T-cell (primary cell): ENCODE results near the gene AOX1. TPM values are rescaled to one million over a fixed set of nuclear protein-coding genes. Genes with fewer than 3 reads are reported as not detected.
"Not testable (repeated sequence)": the region's sequence is repeated elsewhere in the genome, so short reads cannot be mapped to it uniquely, and the experiment has no call there.

Experiments used
- ATAC-seq, 4 experiments: fragments of 200-7000 bp in 3 of 4; fragments of 150-1000 bp in 1 of 4; cut with Tn5 transposase; replicated peaks in 1 of 4; 1 replicate in 3 of 4; 2 replicates in 1 of 4; pipeline ENCODE4 v1.10.0; 2021; ENCODE audit warnings: moderate library complexity in 3 of 4, mild to moderate bottlenecking in 2 of 4, moderate number of reproducible peaks in 1 of 4
- CTCF ChIA-PET, 2 donors: fragments of 300-600 bp; sonication (Branson Sonifier 250); formaldehyde crosslinking; loops; one replicate each; lab custom pipeline; 2022; ENCODE audit warnings: antibody characterized with exemption in 2 of 2; lab: Charles Lee
- POLR2A ChIA-PET, 2 donors: fragments of 300-600 bp; sonication (Branson Sonifier 250); formaldehyde crosslinking; loops; one replicate each; lab custom pipeline; 2022; ENCODE audit warnings: antibody characterized with exemption in 2 of 2; lab: Charles Lee
- DNase-seq, 35 experiments: peaks; one replicate each; pipeline versions ENCODE4 v3.0.0 to v3.0.0-alpha.2; 2013 to 2023
- H3K27ac ChIP-seq: one replicate; pipeline ENCODE4 v1.5.1; 2013; ENCODE audit warnings: low read length
- H3K27me3 ChIP-seq, 2 experiments: replicated peaks in 1 of 2; 1 replicate in 1 of 2; 2 replicates in 1 of 2; pipeline versions ENCODE4 v1.6.1 to v1.7.0; 2013; ENCODE audit warnings: low read length in 1 of 2, mixed read lengths in 1 of 2; ENCODE audit not compliant: control insufficient read depth in 2 of 2, insufficient read depth in 2 of 2; ENCODE audit errors: extremely low read depth in 1 of 2
- H3K36me3 ChIP-seq, 2 donors: 1 replicate in 1 of 2; 2 replicates in 1 of 2; pipeline versions ENCODE4 v1.6.1 to v1.7.0; 2013; ENCODE audit warnings: low read length in 1 of 2; ENCODE audit not compliant: control insufficient read depth in 2 of 2, insufficient read depth in 1 of 2; ENCODE audit errors: extremely low read depth in 1 of 2
- H3K4me1 ChIP-seq, 2 experiments: 1 replicate in 1 of 2; 2 replicates in 1 of 2; pipeline versions ENCODE4 v1.6.1 to v1.7.0; 2013; ENCODE audit warnings: low read length in 2 of 2, mixed read lengths in 1 of 2; ENCODE audit not compliant: insufficient read depth in 2 of 2, control insufficient read depth in 1 of 2; ENCODE audit errors: extremely low read depth in 1 of 2
- H3K4me3 ChIP-seq, 2 donors: 1 replicate in 1 of 2; 2 replicates in 1 of 2; pipeline versions ENCODE4 v1.5.1 to v1.7.0; 2013; ENCODE audit warnings: mild to moderate bottlenecking in 2 of 2, low read length in 1 of 2, moderate library complexity in 1 of 2; ENCODE audit not compliant: control insufficient read depth in 1 of 2; ENCODE audit errors: extremely low read depth in 1 of 2
- H3K9me3 ChIP-seq: 2 replicates; pipeline ENCODE4 v1.7.0; 2013
- H3K27ac Mint-ChIP-seq, 2 donors: one replicate each; pipeline ENCODE4 v1.8.0; 2020 to 2021; ENCODE audit warnings: mild to moderate bottlenecking in 2 of 2, mixed read lengths in 2 of 2
- H3K27me3 Mint-ChIP-seq, 2 donors: one replicate each; pipeline ENCODE4 v1.8.0; 2021 to 2022; ENCODE audit warnings: mixed read lengths in 2 of 2
- H3K36me3 Mint-ChIP-seq: one replicate; pipeline ENCODE4 v1.8.0; 2021; ENCODE audit warnings: mixed read lengths
- H3K4me1 Mint-ChIP-seq, 3 donors: one replicate each; pipeline ENCODE4 v1.8.0; 2020 to 2022; ENCODE audit warnings: mixed read lengths in 3 of 3, mild to moderate bottlenecking in 1 of 3
- H3K4me3 Mint-ChIP-seq, 3 donors: one replicate each; pipeline ENCODE4 v1.8.0; 2020 to 2022; ENCODE audit warnings: mild to moderate bottlenecking in 3 of 3, mixed read lengths in 3 of 3, moderate library complexity in 3 of 3
- H3K9me3 Mint-ChIP-seq, 3 donors: one replicate each; pipeline ENCODE4 v1.8.0; 2020 to 2022; ENCODE audit warnings: mixed read lengths in 3 of 3
- WGBS: methylation state at CpG from one replicate; pipeline ENCODE4 v1.1.5; 2013; ENCODE audit warnings: missing lambda C conversion rate; ENCODE audit not compliant: insufficient coverage; 5-methylcytosine and 5-hydroxymethylcytosine counted together
- total RNA-seq, 35 experiments: library from RNA in 6 of 35; stranded (reverse) in 6 of 35; fragments of 120-200 nt in 1 of 35; gene quantifications; one replicate each; pipeline versions ENCODE4 v1.2.1 to v1.2.4 and lab custom pipeline; 2013 to 2026

Gene AOX1
- total RNA-seq, 5 donors from 2014 or later (not counting 1 experiment from before 2014, with no cell fraction given) = 1.3 to 1.4 (median 1.4) TPM; not detected in 2

- Mint-ChIP-seq H3K9me3 (no peaks in the 10 kb centered on the region), H3K27me3 (peaks cover 21 to 24% of the 10 kb centered on the region in 2 donors), H3K27ac (no peak overlapping the region), H3K36me3 (no peaks in the 10 kb centered on the region), H3K4me1 (no peaks in the 10 kb centered on the region), H3K4me3 (no peak overlapping the region)
- Histone ChIP-seq H3K4me3 (no peak overlapping the region), H3K27me3 (peaks cover 0 to 4% of the 10 kb centered on the region in 2 experiments), H3K36me3 (no peaks in the 10 kb centered on the region), H3K27ac (no peak overlapping the region), H3K9me3 (no peaks in the 10 kb centered on the region), H3K4me1 (no peaks in the 10 kb centered on the region)
- CTCF ChIA-PET = no interaction called here
- POLR2A ChIA-PET = interaction anchor here in 1 of 2 donors (0.6 kb wide), 1 partner anchor 237 kb away, joined by 3 read pairs; no protein-coding TSS in a partner anchor
- no peak for DNase-seq
- ATAC-seq = no peak
- no CpG with 5 or more reads among the region's 4 CpGs for WGBS
These were observed 41.4 kb downstream of the AOX1 start for GRCh38 chr2:200627110-200627770.

GRCh38 chr2:200628461-200628860 is 42.6 kb downstream of the AOX1 start:
- POLR2A ChIA-PET, H3K9me3 ChIP-seq, ATAC-seq, H3K4me3 Mint-ChIP-seq, H3K36me3 ChIP-seq, DNase-seq, H3K36me3 Mint-ChIP-seq, H3K27ac ChIP-seq, H3K9me3 Mint-ChIP-seq, H3K4me1 Mint-ChIP-seq, H3K27me3 ChIP-seq, H3K4me3 ChIP-seq, H3K4me1 ChIP-seq, H3K27ac Mint-ChIP-seq: not testable (repeated sequence)
- CTCF ChIA-PET = interaction anchor here in 1 of 2 donors (0.7 kb wide), 1 partner anchor 608 kb away, joined by 7 read pairs; no protein-coding TSS in a partner anchor
- H3K27me3 Mint-ChIP-seq = peaks cover 15 to 18% of the 10 kb centered on the region in 2 donors
- WGBS = 100% methylated on average over 1 of the region's 4 CpGs

- H3K36me3 Mint-ChIP-seq = no peaks in the 10 kb centered on the region
- DNase-seq = no peak
- H3K4me1 Mint-ChIP-seq = no peaks in the 10 kb centered on the region
- peaks cover 22 to 28% of the 10 kb centered on the region in 2 donors for H3K27me3 Mint-ChIP-seq
- H3K9me3 Mint-ChIP-seq = peaks cover 0 to 15% (median 0%) of the 10 kb centered on the region in 3 donors
- Histone ChIP-seq H3K36me3 (no peaks in the 10 kb centered on the region), H3K27me3 (peaks cover 0 to 4% of the 10 kb centered on the region in 2 experiments), H3K9me3 (no peaks in the 10 kb centered on the region), H3K4me1 (no peaks in the 10 kb centered on the region), H3K4me3 (no peak overlapping the region), H3K27ac (no peak overlapping the region)
- ChIA-PET POLR2A (interaction anchor here in 1 of 2 donors (0.6 kb wide), 1 partner anchor 1272 kb away, joined by 4 read pairs; no protein-coding TSS in a partner anchor), CTCF (interaction anchor here in 1 of 2 donors (0.6 kb wide), 1 partner anchor 18 kb away, joined by 4 read pairs; no protein-coding TSS in a partner anchor)
- no peak overlapping the region for H3K4me3 Mint-ChIP-seq
- H3K27ac Mint-ChIP-seq = no peak overlapping the region
- no CpG with 5 or more reads among the region's 1 CpG for WGBS
- ATAC-seq = no peak
These were observed 45.5 kb downstream of the AOX1 start for GRCh38 chr2:200631287-200631686.

GRCh38 chr2:200634231-200634964 is 48.6 kb downstream of the AOX1 start:
- POLR2A ChIA-PET = no interaction called here
- peaks cover 21 to 32% of the 10 kb centered on the region in 2 donors for H3K27me3 Mint-ChIP-seq

GRCh38 chr2:200635251-200635650 is 49.4 kb downstream of the AOX1 start:
- Histone ChIP-seq H3K36me3 (no peaks in the 10 kb centered on the region), H3K4me3 (no peak overlapping the region), H3K27me3 (no peaks in the 10 kb centered on the region), H3K4me1 (no peaks in the 10 kb centered on the region), H3K27ac (no peak overlapping the region), H3K9me3 (no peaks in the 10 kb centered on the region)
- Mint-ChIP-seq H3K27me3 (peaks cover 18 to 30% of the 10 kb centered on the region in 2 donors), H3K9me3 (peaks cover 0 to 15% (median 0%) of the 10 kb centered on the region in 3 donors), H3K4me1 (no peaks in the 10 kb centered on the region), H3K27ac (no peak overlapping the region), H3K4me3 (no peak overlapping the region), H3K36me3 (no peaks in the 10 kb centered on the region)
- POLR2A ChIA-PET = no interaction called here
- CTCF ChIA-PET = no interaction called here
- ATAC-seq = no peak
- DNase-seq = no peak

More at GRCh38 chr2:200634231-200634964, 48.6 kb downstream of the AOX1 start:
- Histone ChIP-seq H3K27ac (no peak overlapping the region), H3K9me3 (no peaks in the 10 kb centered on the region), H3K4me1 (no peaks in the 10 kb centered on the region), H3K4me3 (no peak overlapping the region), H3K27me3 (peaks cover 0 to 2% of the 10 kb centered on the region in 2 experiments), H3K36me3 (no peaks in the 10 kb centered on the region)
- DNase-seq (no peak), ATAC-seq (no peak)
- no peak overlapping the region for H3K27ac Mint-ChIP-seq
- no peaks in the 10 kb centered on the region for H3K36me3 Mint-ChIP-seq
- H3K4me1 Mint-ChIP-seq = no peaks in the 10 kb centered on the region
- WGBS = 100% methylated on average over 2 of the region's 7 CpGs
- H3K4me3 Mint-ChIP-seq = no peak overlapping the region
- CTCF ChIA-PET = interaction anchor here in 1 of 2 donors (0.7 kb wide), 1 partner anchor 1520 kb away, joined by 5 read pairs; no protein-coding TSS in a partner anchor
- H3K9me3 Mint-ChIP-seq = peaks cover 0 to 15% (median 0%) of the 10 kb centered on the region in 3 donors

GRCh38 chr2:200637901-200638300 is 52.1 kb downstream of the AOX1 start:
- no peak overlapping the region for H3K4me3 ChIP-seq
- Mint-ChIP-seq H3K4me1 (no peaks in the 10 kb centered on the region), H3K27ac (no peak overlapping the region), H3K9me3 (peaks cover 0 to 12% (median 0%) of the 10 kb centered on the region in 3 donors), H3K27me3 (peaks cover 18 to 30% of the 10 kb centered on the region in 2 donors), H3K36me3 (no peaks in the 10 kb centered on the region), H3K4me3 (no peak overlapping the region)
- no peak for ATAC-seq
- CTCF ChIA-PET = no interaction called here
- H3K4me1 ChIP-seq = no peaks in the 10 kb centered on the region
- no peak for DNase-seq
- POLR2A ChIA-PET = no interaction called here
- no peaks in the 10 kb centered on the region for H3K36me3 ChIP-seq
- no peaks in the 10 kb centered on the region for H3K9me3 ChIP-seq
- H3K27ac ChIP-seq = no peak overlapping the region
- peaks cover 0 to 3% of the 10 kb centered on the region in 2 experiments for H3K27me3 ChIP-seq
- whole genome bisulfite sequencing = 73% methylated on average over 5 of the region's 9 CpGs
